CD4-positive, alpha-beta T cell treated with Interleukin-15 for 1 hour (primary cell): ENCODE data around the gene KASH5.
"Not testable (repeated sequence)": the region's sequence is repeated elsewhere in the genome, so short reads cannot be mapped to it uniquely, and the experiment has no call there.

Experiments used
- DNase-seq: peaks from one replicate; pipeline ENCODE4 v3.0.0-alpha.2; 2020

The KASH5 gene

GRCh38 chr19:49362048-49362928 lies 25.8 kb upstream of the KASH5 start, which contains the start of gene TEAD2:
Gene TEAD2 (minus strand): TSS chr19:49362416. CDS start chr19:49360075, 2,341 bp downstream.
- DNase-seq: no peak

DNA sequence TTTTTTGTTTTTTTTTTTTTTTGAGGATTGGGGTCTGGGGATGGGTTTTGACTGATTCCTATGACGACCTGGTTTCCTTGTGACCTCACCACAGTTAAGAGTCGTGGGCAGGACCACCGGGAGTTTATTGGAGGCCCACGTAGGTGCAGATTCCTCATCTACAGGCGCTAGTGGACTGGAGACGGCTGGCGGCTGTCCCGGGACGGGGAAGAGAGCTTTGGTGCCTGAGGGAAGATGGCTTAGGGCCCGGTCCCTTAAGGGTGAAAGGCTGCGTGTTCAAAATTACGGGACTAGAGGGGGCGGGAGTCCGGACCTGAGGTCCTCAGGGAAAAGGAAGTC lies 25.2 kb upstream of the KASH5 start:
- no peak for DNase-seq

DNA sequence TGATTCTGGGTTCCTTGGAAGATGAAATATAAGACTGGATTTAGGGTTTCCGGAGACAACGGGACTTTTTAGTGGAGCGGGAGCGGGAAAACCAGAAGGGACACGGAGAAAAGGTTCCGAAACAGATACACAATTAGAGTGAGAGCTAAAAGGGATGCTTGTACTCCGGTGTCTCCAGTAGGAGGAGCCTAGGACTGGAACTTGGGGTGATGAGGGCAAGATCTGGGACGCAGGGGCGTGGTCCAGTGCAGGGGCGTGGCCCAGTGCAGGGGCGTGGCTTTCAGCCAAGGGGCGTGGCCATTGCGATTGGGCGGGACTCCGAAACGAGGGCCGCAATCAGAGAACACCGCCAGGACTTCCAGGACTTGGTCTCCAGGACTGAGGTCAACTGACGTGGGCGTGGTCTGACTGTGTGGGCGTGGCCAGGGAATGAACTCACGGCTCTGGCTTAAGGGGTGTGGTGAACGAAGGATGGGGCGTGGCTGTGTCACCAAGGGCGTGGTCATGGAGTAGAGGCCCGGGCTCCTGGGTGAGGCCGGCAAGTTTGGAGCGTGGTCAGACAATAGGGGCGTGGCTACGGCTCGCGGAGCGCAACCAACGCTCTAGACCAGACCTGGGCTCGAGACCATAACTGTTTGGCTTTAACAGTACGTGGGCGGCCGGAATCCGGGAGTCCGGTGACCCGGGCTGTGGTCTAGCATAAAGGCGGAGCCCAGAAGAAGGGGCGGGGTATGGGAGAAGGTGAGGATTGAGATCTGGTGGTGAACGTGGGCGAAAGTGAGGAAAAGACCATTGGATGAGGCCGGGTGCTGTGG lies 24.6 kb upstream of the KASH5 start, which contains the start of gene DKKL1:
Gene DKKL1 (plus strand): TSS at position 610 of the 815 bp plus-strand sequence. CDS start 122 bp downstream, at position 732.
- peak; percentile 88 for DNase-seq

DNA sequence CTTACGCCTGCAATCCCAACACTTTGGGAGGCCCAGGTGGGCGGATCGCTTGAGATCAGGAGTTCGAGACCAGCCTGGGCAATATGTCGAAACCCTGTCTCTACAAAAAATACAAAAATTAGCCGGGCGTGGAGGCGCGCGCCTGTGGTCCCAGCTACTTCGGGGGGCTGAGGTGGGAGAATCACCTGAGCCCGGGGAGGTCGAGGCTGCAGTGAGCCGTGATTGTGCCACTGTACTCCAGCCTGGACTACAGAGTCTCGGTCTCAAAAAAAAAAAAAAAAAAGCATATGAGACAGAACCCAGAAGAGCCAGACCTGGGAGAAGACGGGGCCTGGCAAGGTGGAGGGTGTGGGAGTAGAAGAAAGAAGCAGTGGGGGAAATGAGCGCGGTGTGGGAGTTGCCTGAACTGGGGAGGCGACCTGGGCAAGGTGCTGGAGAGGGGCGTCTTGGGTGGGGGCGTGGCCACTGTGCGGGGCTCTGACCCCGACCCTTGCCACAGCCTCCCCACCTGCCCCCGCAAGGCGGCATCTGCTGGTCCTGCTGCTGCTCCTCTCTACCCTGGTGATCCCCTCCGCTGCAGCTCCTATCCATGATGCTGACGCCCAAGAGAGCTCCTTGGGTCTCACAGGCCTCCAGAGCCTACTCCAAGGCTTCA lies 23.8 kb upstream of the KASH5 start:
- DNase-seq: no peak

- no peak for DNase-seq
These were observed 21.9 kb upstream of the KASH5 start for GRCh38 chr19:49366110-49366509.

- no peak for DNase-seq
These were observed 19.2 kb upstream of the KASH5 start for GRCh38 chr19:49368711-49369358.

DNA sequence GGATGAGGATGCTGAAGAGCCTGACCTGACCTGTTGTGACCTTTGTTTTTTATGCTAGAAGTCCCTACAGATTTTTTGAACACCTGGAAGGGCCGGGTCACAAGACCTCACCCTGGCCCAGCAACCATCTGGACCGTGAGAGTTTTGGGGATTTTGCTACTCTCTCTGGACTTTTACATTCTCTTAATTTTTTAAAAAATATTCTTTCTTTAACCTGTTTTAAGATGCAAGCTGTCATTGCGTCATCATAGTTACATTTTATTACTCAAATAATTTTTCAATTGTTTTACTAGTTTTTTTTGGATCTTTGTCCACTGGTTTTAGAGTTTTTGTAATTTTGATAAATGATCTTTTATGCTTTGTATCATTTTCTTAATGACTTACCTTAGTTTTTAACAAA lies 16.9 kb upstream of the KASH5 start:
- no peak for DNase-seq

- not testable (repeated sequence) for DNase-seq
These were observed 14.9 kb upstream of the KASH5 start for GRCh38 chr19:49373174-49373573.

- DNase-seq: no peak
These were observed 13.2 kb upstream of the KASH5 start for GRCh38 chr19:49374665-49375434.

DNA sequence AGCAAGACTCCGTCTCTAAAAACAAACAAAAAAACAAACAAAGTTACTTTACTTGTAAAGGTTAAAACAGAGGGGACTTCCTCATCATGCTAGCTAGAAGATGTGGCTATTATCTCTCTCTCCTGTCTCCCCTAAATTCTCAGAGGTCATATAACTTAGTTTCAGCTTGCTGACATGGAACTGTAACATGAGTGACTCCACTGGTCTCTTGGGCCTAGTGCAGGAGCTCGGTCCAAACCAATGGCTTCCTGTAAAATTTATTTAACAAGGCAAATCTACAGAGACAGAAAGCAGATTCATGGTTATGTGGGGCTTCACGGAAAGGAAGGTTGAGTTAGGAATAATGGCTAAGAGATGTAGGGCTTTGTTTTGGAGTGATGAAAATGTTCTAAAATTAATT lies 9.5 kb upstream of the KASH5 start:
- DNase-seq: no peak

DNA sequence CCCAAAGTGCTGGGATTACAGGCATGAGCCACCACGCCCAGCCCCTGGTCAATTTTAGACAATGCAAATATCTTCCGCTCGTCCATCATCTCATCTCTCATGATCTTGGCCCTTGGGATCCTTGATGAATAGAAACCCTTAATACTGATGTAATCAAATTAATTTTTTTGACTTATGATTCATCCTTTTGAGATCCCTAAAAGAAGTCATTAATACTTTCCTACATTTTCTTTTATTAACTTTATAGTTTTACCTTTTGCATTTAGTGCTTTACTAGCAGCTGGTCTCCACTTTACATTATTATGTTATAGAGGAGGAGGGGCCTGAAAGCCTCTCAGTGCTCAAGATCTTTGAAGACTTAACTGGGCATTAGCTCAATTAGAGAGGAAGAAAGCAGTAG lies 7.7 kb upstream of the KASH5 start:
- no peak for DNase-seq

- no peak for DNase-seq
These were observed 5.4 kb upstream of the KASH5 start for GRCh38 chr19:49382639-49383038.

DNA sequence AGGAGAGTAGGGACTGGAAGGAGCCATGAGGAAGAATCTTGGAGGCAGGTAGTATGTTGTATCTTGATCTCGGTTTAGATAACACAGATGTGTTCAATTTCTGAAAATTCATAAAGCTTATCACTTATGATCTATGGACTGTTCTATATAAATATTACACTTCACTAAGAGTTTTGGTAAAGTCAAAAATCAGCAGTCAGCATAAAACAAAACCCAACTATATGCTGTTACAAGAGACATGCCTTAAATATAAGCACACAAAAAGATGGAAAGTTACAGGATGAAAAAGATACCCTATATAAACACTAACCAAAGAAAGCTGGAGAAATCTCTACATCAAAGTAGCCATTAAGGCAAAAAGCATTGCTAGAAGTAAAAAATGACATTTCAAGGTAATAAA lies 4.5 kb upstream of the KASH5 start:
- DNase-seq: no peak

GRCh38 chr19:49389406-49389805 lies 1.4 kb downstream of the KASH5 start:
- DNase-seq: no peak

DNA sequence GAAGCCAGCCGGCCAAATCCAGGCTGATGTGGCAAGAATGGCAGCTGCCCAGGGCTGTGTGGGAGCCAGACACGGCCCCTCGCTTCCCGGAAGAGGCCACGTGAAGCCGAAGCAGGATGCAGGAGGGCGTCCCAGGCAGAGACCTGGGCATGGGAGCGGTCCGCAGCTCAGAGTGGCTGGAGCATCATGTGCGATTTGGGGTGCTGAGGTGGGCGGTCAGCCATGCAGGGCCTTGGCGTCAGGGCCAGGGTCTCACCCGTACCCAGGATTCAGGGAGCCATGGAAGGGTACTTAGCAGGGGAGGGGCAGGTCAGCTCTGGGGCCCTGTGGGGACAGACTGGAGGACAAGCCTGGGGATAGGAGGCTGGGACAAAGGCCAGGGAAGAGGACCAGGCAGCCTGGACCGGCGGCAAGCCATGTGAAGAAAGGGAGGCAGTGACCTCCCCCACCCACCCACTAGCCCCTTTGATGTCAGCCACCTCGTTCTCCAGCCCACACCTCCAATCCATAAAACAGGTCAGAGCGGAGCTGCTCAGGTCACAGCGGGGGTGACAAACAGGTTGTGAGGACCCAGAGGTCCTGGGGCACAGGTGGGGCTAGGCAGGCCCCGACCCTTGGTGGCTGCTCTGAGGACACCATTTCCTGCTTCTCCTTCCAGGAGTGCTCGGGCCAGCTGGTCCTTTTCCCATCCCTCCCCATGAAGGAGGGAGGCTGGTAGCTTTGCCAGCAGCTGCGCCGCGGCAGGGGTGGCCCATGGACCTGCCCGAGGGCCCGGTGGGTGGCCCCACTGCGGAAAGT lies 2.3 kb downstream of the KASH5 start:
- no peak for DNase-seq

GRCh38 chr19:49390929-49391359 lies 2.9 kb downstream of the KASH5 start:
- DNase-seq: peak; percentile 48

DNA sequence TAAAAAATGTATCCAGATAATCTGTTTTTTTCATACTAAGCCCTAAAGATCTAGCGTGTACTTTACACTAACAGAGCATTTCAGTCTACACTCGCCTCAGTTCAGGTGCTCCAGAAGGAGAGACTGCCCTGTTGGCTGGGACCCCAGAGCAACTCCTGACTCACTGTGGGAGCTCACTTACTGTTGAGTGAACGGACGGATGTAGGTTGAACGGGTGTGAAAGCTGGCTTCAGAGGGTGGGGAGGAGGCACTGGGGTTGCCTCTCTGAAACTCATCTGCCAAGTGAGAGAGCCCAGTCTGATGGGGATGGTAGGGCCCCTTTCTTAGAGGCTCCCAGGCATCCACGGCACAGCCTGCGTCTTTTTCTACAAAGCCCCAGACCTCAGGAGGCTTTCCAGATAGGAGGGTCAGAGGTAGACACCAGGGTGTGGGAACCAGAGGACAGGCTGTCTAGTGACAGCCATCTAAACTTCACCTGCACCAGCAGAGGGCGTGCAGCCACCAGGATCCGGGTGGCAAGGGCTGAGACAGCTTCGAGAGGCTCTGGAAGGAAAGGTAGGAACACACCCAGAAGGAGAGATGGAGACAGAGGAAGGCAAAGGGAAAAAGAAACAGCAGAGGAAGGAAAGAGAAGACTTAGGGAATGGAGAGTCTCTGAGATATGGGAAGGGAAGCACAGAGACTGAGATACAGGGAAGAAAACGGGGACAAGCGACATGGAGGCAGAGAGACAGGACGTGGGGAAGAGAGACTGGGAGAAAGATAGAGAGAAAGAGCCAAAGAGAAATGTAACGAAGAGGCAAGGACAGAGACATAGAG lies 3.7 kb downstream of the KASH5 start:
- peak; percentile 84 for DNase-seq

DNA sequence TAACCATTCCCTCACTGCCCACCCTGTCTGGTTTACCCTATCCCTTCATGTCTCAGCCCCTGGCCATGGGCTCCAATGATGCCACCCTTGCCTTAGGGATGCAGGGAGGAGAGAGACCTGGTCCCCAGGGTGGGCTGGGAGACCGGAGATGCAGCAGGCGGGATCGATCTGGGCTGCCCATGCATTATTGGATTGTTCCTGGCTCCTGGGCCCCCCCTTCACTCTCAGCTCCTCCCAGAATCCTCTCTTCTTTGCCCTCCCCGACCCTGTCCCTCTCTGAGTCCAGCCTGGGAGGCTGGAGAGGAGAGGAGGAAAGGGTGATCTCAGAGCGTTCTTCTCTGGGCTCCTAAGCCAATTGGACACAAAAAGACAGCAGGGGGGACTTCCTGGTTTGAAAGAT lies 5.8 kb downstream of the KASH5 start:
- DNase-seq: no peak

- DNase-seq: no peak
These were observed 7.7 kb downstream of the KASH5 start for GRCh38 chr19:49395581-49396407.
